ENCODE measurements around the gene CSF2RB. TPM values are rescaled to one million over a fixed set of nuclear protein-coding genes. Genes with fewer than 3 reads are reported as not detected.

Gene CSF2RB
- total RNA-seq, 4 donors from 2014 or later = 1.2 to 9.7 (median 6.0) TPM

GRCh38 chr22:36884349-36885158 lies 28.9 kb upstream of the CSF2RB start:
- H3K9me3 ChIP-seq = peaks cover 5 to 10% of the 10 kb centered on the region in 2 donors
- WGBS, 2 donors (ENCODE audit: low coverage in 1 of 2) = 58 to 71% methylated on average over 4 to 5 of the region's 5 CpGs
- H3K4me1 ChIP-seq = no peaks in the 10 kb centered on the region
- no peak for DNase-seq
- H3K27ac ChIP-seq = no peak overlapping the region
- no peaks in the 10 kb centered on the region for H3K27me3 ChIP-seq
- H3K36me3 ChIP-seq = no peaks in the 10 kb centered on the region
- H3K4me3 ChIP-seq = no peak overlapping the region
- no peak for TF ChIP-seq POLR2AphosphoS5 (IDR thresholded peaks at IDR 0.05)
- TF ChIP-seq CTCF (IDR thresholded peaks at IDR 0.05) = no peak
- TF ChIP-seq POLR2A (IDR thresholded peaks at IDR 0.05) = no peak
- TF ChIP-seq EP300 (IDR thresholded peaks at IDR 0.05; ENCODE audit: low read depth) = no peak
- in situ Hi-C loops (cut with MboI; ENCODE audit: low pct_ligation_motif_present in 1 of 4, low pct_unique_long_range_greater_than_20kb in 1 of 4, low sequenced_read_pairs in 3 of 4) (no loop called here), intact Hi-C loops (cut with DNase I; ENCODE audit: low total_unique reads) (loop anchor here (5.0 kb wide), 1 partner anchor 53 kb away; no protein-coding TSS in a partner anchor)

GRCh38 chr22:36885474-36885873 lies 28.0 kb upstream of the CSF2RB start:
- H3K4me1 ChIP-seq = no peaks in the 10 kb centered on the region
- TF ChIP-seq CTCF (IDR thresholded peaks at IDR 0.05) (no peak), POLR2A (IDR thresholded peaks at IDR 0.05) (no peak), EP300 (IDR thresholded peaks at IDR 0.05; ENCODE audit: low read depth) (no peak), POLR2AphosphoS5 (IDR thresholded peaks at IDR 0.05) (no peak)
- intact Hi-C loops (cut with DNase I; ENCODE audit: low total_unique reads) (loop anchor here (5.0 kb wide), 1 partner anchor 52 kb away; no protein-coding TSS in a partner anchor), in situ Hi-C loops (cut with MboI; ENCODE audit: low pct_ligation_motif_present in 1 of 4, low pct_unique_long_range_greater_than_20kb in 1 of 4, low sequenced_read_pairs in 3 of 4) (no loop called here)
- no peak overlapping the region for H3K27ac ChIP-seq
- no peak for DNase-seq
- no peaks in the 10 kb centered on the region for H3K36me3 ChIP-seq
- 75 to 92% methylated on average over 2 to 7 of the region's 7 CpGs for WGBS, 2 donors (ENCODE audit: low coverage in 1 of 2)
- H3K27me3 ChIP-seq = no peaks in the 10 kb centered on the region
- no peak overlapping the region for H3K4me3 ChIP-seq
- H3K9me3 ChIP-seq = peaks cover 5 to 10% of the 10 kb centered on the region in 2 donors

GRCh38 chr22:36886016-36886415 lies 27.4 kb upstream of the CSF2RB start:
- Histone ChIP-seq H3K36me3 (no peaks in the 10 kb centered on the region), H3K4me3 (no peak overlapping the region), H3K4me1 (no peaks in the 10 kb centered on the region), H3K27me3 (no peaks in the 10 kb centered on the region), H3K9me3 (peaks cover 5 to 9% of the 10 kb centered on the region in 2 donors), H3K27ac (no peak overlapping the region)
- in situ Hi-C loops (cut with MboI; ENCODE audit: low pct_ligation_motif_present in 1 of 4, low pct_unique_long_range_greater_than_20kb in 1 of 4, low sequenced_read_pairs in 3 of 4) = no loop called here
- no peak for DNase-seq
- WGBS, 2 donors (ENCODE audit: low coverage in 1 of 2) = 92 to 94% methylated on average over 2 to 4 of the region's 4 CpGs
- intact Hi-C loops (cut with DNase I; ENCODE audit: low total_unique reads) = loop anchor here (5.0 kb wide), 1 partner anchor 51 kb away; no protein-coding TSS in a partner anchor
- TF ChIP-seq POLR2A (IDR thresholded peaks at IDR 0.05) = no peak
- no peak for TF ChIP-seq CTCF (IDR thresholded peaks at IDR 0.05)
- no peak for TF ChIP-seq POLR2AphosphoS5 (IDR thresholded peaks at IDR 0.05)
- TF ChIP-seq EP300 (IDR thresholded peaks at IDR 0.05; ENCODE audit: low read depth) = no peak

- in situ Hi-C loops (cut with MboI; ENCODE audit: low pct_ligation_motif_present in 1 of 4, low pct_unique_long_range_greater_than_20kb in 1 of 4, low sequenced_read_pairs in 3 of 4) (no loop called here), intact Hi-C loops (cut with DNase I; ENCODE audit: low total_unique reads) (loop anchor here (5.0 kb wide), 1 partner anchor 50 kb away; no protein-coding TSS in a partner anchor)
- DNase-seq = no peak
- 77 to 89% methylated on average over 4 of the region's 4 CpGs for WGBS, 2 donors (ENCODE audit: low coverage in 1 of 2)
- Histone ChIP-seq H3K4me1 (no peaks in the 10 kb centered on the region), H3K9me3 (no peaks in the 10 kb centered on the region), H3K4me3 (no peak overlapping the region), H3K27ac (no peak overlapping the region), H3K36me3 (no peaks in the 10 kb centered on the region), H3K27me3 (peaks cover 3% of the 10 kb centered on the region)
- TF ChIP-seq EP300 (IDR thresholded peaks at IDR 0.05; ENCODE audit: low read depth) = no peak
- no peak for TF ChIP-seq POLR2AphosphoS5 (IDR thresholded peaks at IDR 0.05)
- TF ChIP-seq CTCF (IDR thresholded peaks at IDR 0.05) = no peak
- TF ChIP-seq POLR2A (IDR thresholded peaks at IDR 0.05) = no peak
These were observed 26.3 kb upstream of the CSF2RB start for GRCh38 chr22:36887162-36887561.
